HepG2 (cell line): Measurements from ENCODE around the gene FKBP10. TPM values are rescaled to one million over a fixed set of nuclear protein-coding genes. Genes with fewer than 3 reads are reported as not detected.

ENCODE experiments used
- CBX2 ChIP-seq, 2 experiments: fragments of 200-600 bp in 1 of 2; sonication (generic); formaldehyde crosslinking in 1 of 2; IDR thresholded peaks; 2 replicates each; pipeline versions ENCODE4 v1.7.0 to v1.8.1; 2018 to 2022; ENCODE audit warnings: low read depth in 2 of 2, low read length in 1 of 2, mild to moderate bottlenecking in 1 of 2, missing genetic modification reagents in 1 of 2
- CBX5 ChIP-seq: sonication (generic); formaldehyde crosslinking; IDR thresholded peaks from 2 replicates; pipeline ENCODE4 v1.4.0; 2020; ENCODE audit warnings: missing genetic modification reagents, borderline replicate concordance
- GTF2F1 ChIP-seq: fragments of 150-350 bp; IDR thresholded peaks from 2 replicates; pipeline ENCODE4 v1.6.1; 2014; ENCODE audit warnings: low read length
- HOXA3 ChIP-seq: sonication (generic); formaldehyde crosslinking; IDR thresholded peaks from 2 replicates; pipeline ENCODE4 v1.5.0; 2020; ENCODE audit warnings: missing genetic modification reagents
- HOXD1 ChIP-seq: sonication (generic); formaldehyde crosslinking; IDR thresholded peaks from 2 replicates; pipeline ENCODE4 v1.5.0; 2020; ENCODE audit warnings: missing genetic modification reagents
- KDM2A ChIP-seq: sonication (generic); formaldehyde crosslinking; IDR thresholded peaks from 2 replicates; pipeline ENCODE4 v1.4.0; 2020; ENCODE audit warnings: low read depth, missing genetic modification reagents, borderline replicate concordance
- KLF11 ChIP-seq: IDR thresholded peaks from 2 replicates; pipeline ENCODE4 v1.6.1; 2016; ENCODE audit warnings: missing compliant biosample characterization
- ONECUT2 ChIP-seq: sonication (generic); formaldehyde crosslinking; IDR thresholded peaks from 2 replicates; pipeline ENCODE4 v1.4.0; 2020; ENCODE audit warnings: missing genetic modification reagents
- TMF1 ChIP-seq: sonication (generic); formaldehyde crosslinking; IDR thresholded peaks from 2 replicates; pipeline ENCODE4 v1.8.1; 2022; ENCODE audit warnings: low read depth, missing genetic modification reagents
- ZBTB37 ChIP-seq: sonication (generic); formaldehyde crosslinking; IDR thresholded peaks from 2 replicates; pipeline ENCODE4 v1.4.0; 2020; ENCODE audit warnings: mild to moderate bottlenecking, missing genetic modification reagents
- ZNF34 ChIP-seq: sonication (generic); formaldehyde crosslinking; IDR thresholded peaks from 2 replicates; pipeline ENCODE4 v1.4.0; 2020; ENCODE audit warnings: mild to moderate bottlenecking, missing genetic modification reagents, borderline replicate concordance
- ZNF777 ChIP-seq: sonication (generic); formaldehyde crosslinking; IDR thresholded peaks from 2 replicates; pipeline ENCODE4 v1.4.0; 2020; ENCODE audit warnings: missing genetic modification reagents
- ZNF850 ChIP-seq: sonication (generic); formaldehyde crosslinking; conservative IDR thresholded peaks from 2 replicates; pipeline ENCODE4 v1.9.0; 2021; ENCODE audit warnings: mild to moderate bottlenecking, missing genetic modification reagents
- ZNF883 ChIP-seq: sonication (generic); formaldehyde crosslinking; IDR thresholded peaks from 2 replicates; pipeline ENCODE4 v1.5.1; 2020; ENCODE audit warnings: mild to moderate bottlenecking, missing genetic modification reagents; ENCODE audit errors: not compliant biosample characterization
- polyA plus RNA-seq, 8 experiments: library from polyadenylated mRNA; depleted of rRNA in 3 of 8; stranded (reverse) in 7 of 8; unstranded in 1 of 8; fragments of >200 nt; fragmentation: Illumina TruSeq in 4 of 8; extraction: Trizol in 4 of 8; gene quantifications; 2 replicates each; pipeline versions ENCODE4 v1.2.1 to v1.2.3, GENCODE V29; 2011 to 2016; ENCODE audit warnings: low read depth in 4 of 8, missing spikeins in 1 of 8, mixed read lengths in 1 of 8; ENCODE audit not compliant: insufficient read depth in 1 of 8
- total RNA-seq, 5 experiments: library from RNA; depleted of rRNA; stranded (reverse); fragments of >200 nt; fragmentation: Illumina TruSeq; extraction: Trizol; gene quantifications; 2 replicates each; pipeline ENCODE4 v1.2.3, GENCODE V29; 2016; ENCODE audit warnings: low read depth in 1 of 5
- TF ChIP-seq, protein P1 (sequence below): IDR thresholded peaks from 2 replicates; pipeline ENCODE4 v1.4.0; 2020; ENCODE audit warnings: mild to moderate bottlenecking, missing genetic modification reagents
- TF ChIP-seq, protein P2 (sequence below): sonication (generic); formaldehyde crosslinking; IDR thresholded peaks from 2 replicates; pipeline ENCODE4 v1.4.0; 2020; ENCODE audit warnings: missing genetic modification reagents, mild to moderate bottlenecking, borderline replicate concordance
- TF ChIP-seq, protein P3 (sequence below): sonication (generic); formaldehyde crosslinking; IDR thresholded peaks from 2 replicates; pipeline ENCODE4 v1.5.1; 2020; ENCODE audit warnings: missing genetic modification reagents, mild to moderate bottlenecking, borderline replicate concordance
- TF ChIP-seq, protein P4 (sequence below): IDR thresholded peaks from 2 replicates; pipeline ENCODE4 v1.6.1; 2016; ENCODE audit warnings: low read depth

FKBP10 gene
- total and polyA plus RNA-seq, 2 of the 13 experiments (the other 11 are each of a cell fraction or from before 2014, with no cell fraction given), result 149 to 573 TPM

DNA sequence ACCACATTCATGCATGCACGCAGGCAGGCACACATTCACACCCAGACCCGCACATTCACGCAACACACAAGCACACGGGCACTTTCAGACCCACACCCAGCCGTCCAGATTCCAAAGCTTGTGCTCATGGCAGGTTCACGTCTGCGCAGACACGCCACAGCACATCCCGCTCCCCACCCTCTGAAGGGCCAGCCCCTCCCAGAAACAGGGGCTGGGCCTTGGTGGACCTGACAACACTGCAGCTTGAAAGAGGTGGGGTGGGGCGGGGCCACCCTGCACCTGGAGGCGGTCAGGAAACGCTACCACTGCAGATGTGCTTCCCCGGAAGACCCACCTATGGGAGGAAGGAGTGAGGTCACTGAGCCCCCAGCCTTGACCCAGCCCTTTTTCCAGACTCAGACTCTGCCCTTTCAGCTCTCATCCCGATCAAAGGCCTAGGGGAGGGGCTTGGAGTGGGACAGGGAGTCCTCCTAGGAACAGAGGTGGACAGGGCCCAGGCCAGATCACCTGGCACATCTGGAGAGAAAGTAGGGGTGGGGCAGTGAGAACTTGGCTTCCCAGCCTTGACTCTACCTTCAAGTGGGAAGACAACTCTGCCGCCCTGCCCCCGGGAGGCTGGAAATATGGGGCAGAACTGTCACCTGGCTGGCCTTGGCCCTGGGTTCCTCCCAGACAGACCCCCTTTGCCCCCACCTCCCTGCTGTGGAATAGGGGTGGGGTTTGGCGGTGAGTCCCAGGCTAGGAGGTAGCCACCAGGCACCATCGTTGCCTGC, 12.0 kb upstream of the FKBP10 start (continued):
- TF ChIP-seq, protein P1, sequence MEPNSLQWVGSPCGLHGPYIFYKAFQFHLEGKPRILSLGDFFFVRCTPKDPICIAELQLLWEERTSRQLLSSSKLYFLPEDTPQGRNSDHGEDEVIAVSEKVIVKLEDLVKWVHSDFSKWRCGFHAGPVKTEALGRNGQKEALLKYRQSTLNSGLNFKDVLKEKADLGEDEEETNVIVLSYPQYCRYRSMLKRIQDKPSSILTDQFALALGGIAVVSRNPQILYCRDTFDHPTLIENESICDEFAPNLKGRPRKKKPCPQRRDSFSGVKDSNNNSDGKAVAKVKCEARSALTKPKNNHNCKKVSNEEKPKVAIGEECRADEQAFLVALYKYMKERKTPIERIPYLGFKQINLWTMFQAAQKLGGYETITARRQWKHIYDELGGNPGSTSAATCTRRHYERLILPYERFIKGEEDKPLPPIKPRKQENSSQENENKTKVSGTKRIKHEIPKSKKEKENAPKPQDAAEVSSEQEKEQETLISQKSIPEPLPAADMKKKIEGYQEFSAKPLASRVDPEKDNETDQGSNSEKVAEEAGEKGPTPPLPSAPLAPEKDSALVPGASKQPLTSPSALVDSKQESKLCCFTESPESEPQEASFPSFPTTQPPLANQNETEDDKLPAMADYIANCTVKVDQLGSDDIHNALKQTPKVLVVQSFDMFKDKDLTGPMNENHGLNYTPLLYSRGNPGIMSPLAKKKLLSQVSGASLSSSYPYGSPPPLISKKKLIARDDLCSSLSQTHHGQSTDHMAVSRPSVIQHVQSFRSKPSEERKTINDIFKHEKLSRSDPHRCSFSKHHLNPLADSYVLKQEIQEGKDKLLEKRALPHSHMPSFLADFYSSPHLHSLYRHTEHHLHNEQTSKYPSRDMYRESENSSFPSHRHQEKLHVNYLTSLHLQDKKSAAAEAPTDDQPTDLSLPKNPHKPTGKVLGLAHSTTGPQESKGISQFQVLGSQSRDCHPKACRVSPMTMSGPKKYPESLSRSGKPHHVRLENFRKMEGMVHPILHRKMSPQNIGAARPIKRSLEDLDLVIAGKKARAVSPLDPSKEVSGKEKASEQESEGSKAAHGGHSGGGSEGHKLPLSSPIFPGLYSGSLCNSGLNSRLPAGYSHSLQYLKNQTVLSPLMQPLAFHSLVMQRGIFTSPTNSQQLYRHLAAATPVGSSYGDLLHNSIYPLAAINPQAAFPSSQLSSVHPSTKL, result peak; percentile 43
- TF ChIP-seq KDM2A (CRISPR knock-in tag) (peak; percentile 68; the same call in 1 of the 2 replicates), HOXA3 (CRISPR knock-in tag) (peak; percentile 72), CBX2 (IDR thresholded peaks at IDR 0.05; ENCODE audit: low read depth, low read length) (no peak), CBX2 (CRISPR knock-in tag; IDR thresholded peaks at IDR 0.05; ENCODE audit: low read depth) (no peak), HOXD1 (CRISPR knock-in tag) (no peak), ZNF777 (peak; percentile 43; the same call in 1 of the 2 replicates), KLF11 (CRISPR knock-in tag) (no peak), ZNF34 (no peak), CBX5 (CRISPR knock-in tag) (no peak), ONECUT2 (no peak), TMF1 (CRISPR knock-in tag) (no peak; the same call in 1 of the 2 replicates), GTF2F1 (no peak), ZNF883 (no peak), ZBTB37 (CRISPR knock-in tag) (no peak), ZNF850 (CRISPR knock-in tag) (no peak)
- TF ChIP-seq, protein P2, sequence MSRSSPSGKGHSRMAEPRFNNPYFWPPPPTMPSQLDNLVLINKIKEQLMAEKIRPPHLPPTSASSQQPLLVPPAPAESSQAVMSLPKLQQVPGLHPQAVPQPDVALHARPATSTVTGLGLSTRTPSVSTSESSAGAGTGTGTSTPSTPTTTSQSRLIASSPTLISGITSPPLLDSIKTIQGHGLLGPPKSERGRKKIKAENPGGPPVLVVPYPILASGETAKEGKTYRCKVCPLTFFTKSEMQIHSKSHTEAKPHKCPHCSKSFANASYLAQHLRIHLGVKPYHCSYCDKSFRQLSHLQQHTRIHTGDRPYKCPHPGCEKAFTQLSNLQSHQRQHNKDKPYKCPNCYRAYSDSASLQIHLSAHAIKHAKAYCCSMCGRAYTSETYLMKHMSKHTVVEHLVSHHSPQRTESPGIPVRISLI, result peak; percentile 39; the same call in 1 of the 2 replicates
- TF ChIP-seq, protein P3, sequence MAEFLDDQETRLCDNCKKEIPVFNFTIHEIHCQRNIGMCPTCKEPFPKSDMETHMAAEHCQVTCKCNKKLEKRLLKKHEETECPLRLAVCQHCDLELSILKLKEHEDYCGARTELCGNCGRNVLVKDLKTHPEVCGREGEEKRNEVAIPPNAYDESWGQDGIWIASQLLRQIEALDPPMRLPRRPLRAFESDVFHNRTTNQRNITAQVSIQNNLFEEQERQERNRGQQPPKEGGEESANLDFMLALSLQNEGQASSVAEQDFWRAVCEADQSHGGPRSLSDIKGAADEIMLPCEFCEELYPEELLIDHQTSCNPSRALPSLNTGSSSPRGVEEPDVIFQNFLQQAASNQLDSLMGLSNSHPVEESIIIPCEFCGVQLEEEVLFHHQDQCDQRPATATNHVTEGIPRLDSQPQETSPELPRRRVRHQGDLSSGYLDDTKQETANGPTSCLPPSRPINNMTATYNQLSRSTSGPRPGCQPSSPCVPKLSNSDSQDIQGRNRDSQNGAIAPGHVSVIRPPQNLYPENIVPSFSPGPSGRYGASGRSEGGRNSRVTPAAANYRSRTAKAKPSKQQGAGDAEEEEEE (CRISPR knock-in tag), result no peak
- TF ChIP-seq, protein P4, sequence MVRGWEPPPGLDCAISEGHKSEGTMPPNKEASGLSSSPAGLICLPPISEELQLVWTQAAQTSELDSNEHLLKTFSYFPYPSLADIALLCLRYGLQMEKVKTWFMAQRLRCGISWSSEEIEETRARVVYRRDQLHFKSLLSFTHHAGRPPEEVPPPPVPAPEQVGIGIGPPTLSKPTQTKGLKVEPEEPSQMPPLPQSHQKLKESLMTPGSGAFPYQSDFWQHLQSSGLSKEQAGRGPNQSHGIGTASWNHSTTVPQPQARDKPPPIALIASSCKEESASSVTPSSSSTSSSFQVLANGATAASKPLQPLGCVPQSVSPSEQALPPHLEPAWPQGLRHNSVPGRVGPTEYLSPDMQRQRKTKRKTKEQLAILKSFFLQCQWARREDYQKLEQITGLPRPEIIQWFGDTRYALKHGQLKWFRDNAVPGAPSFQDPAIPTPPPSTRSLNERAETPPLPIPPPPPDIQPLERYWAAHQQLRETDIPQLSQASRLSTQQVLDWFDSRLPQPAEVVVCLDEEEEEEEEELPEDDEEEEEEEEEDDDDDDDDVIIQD (CRISPR knock-in tag), result peak; percentile 21; the same call in 1 of the 2 replicates
